ENCODE data around the gene CTDSPL.

Gene CTDSPL

GRCh38 chr3:37945807-37946530 is 84.3 kb downstream of the CTDSPL start:
- H3K27me3 Mint-ChIP-seq, result peaks cover 18% of the 10 kb centered on the region
- H3K4me1 Mint-ChIP-seq, result no peaks in the 10 kb centered on the region
- no peaks in the 10 kb centered on the region for H3K9me3 Mint-ChIP-seq
- ATAC-seq, result no peak
- no peak overlapping the region for H3K27ac Mint-ChIP-seq
- H3K4me3 Mint-ChIP-seq, result no peak overlapping the region
- H3K36me3 Mint-ChIP-seq, result no peaks in the 10 kb centered on the region

- no peaks in the 10 kb centered on the region for H3K4me1 Mint-ChIP-seq
- no peak overlapping the region for H3K27ac Mint-ChIP-seq
- no peaks in the 10 kb centered on the region for H3K36me3 Mint-ChIP-seq
- ATAC-seq, result no peak
- peaks cover 14% of the 10 kb centered on the region for H3K27me3 Mint-ChIP-seq
- H3K9me3 Mint-ChIP-seq, result no peaks in the 10 kb centered on the region
- H3K4me3 Mint-ChIP-seq, result no peak overlapping the region
Observed at GRCh38 chr3:37946531-37946889, 84.8 kb downstream of the CTDSPL start.

GRCh38 chr3:37949866-37950265 is 88.2 kb downstream of the CTDSPL start:
- Mint-ChIP-seq H3K9me3 (no peaks in the 10 kb centered on the region), H3K27ac (no peak overlapping the region), H3K27me3 (no peaks in the 10 kb centered on the region), H3K4me1 (no peaks in the 10 kb centered on the region), H3K4me3 (no peak overlapping the region), H3K36me3 (no peaks in the 10 kb centered on the region)
- ATAC-seq, result no peak

DNA sequence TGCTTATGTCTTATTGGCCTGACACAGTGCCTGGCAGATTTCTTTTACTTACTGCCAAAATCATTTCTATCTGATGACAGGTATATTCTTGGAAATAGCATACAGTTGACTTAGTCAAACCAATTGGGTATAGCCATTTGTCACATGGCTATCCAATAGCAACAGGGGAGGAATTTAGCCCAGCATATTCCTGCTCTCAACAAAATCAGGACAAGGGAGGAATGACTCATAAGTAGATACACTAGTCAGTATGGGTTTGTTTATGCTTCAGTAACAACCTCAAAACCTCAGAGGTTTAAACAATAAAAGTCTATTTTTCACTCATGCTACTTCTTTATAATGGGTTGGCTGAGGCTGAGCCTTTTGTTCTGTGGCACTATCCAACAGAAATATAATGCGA is 90.9 kb downstream of the CTDSPL start:
- ATAC-seq, result no peak
- Mint-ChIP-seq H3K27ac (no peak overlapping the region), H3K27me3 (no peaks in the 10 kb centered on the region), H3K9me3 (no peaks in the 10 kb centered on the region), H3K4me3 (no peak overlapping the region), H3K36me3 (no peaks in the 10 kb centered on the region), H3K4me1 (peaks cover 18% of the 10 kb centered on the region)

- Mint-ChIP-seq H3K27me3 (no peaks in the 10 kb centered on the region), H3K36me3 (no peaks in the 10 kb centered on the region), H3K4me1 (peaks cover 22% of the 10 kb centered on the region), H3K4me3 (no peak overlapping the region), H3K27ac (no peak overlapping the region), H3K9me3 (no peaks in the 10 kb centered on the region)
- no peak for ATAC-seq
Observed at GRCh38 chr3:37953226-37953625, 91.5 kb downstream of the CTDSPL start.

DNA sequence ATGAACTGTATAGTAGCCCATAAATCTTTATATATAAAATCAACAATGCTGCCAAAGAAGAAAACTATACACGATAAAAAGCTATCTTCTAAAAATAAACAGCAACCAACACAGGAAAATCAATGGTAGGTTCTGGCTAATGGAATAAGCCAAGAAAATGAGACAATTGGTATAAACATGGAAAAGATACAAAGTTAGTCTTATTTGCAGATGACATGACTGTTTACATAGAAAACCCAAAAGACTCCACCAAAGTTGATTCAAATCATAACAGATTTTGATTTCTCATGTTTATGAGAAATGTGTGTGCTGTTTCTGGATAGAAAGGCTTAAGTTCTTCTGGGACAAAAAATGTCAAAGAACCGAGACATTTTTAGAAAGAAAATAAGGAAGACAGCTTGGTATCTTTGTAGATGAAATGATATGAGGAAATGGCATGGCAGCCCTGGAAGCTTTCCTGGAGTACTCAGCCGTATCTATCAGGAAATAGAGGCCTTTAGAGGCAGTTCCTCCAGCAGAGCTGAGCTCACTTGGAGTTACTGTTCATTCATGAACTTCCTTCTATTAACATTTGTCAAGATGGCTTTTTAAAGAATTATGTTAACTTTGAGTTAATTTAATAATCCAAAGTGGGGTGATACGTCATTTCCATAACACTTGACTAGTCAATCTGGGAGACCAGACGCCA is 92.2 kb downstream of the CTDSPL start:
- Mint-ChIP-seq H3K27me3 (no peaks in the 10 kb centered on the region), H3K4me1 (peaks cover 22% of the 10 kb centered on the region), H3K9me3 (no peaks in the 10 kb centered on the region), H3K27ac (no peak overlapping the region), H3K36me3 (no peaks in the 10 kb centered on the region), H3K4me3 (no peak overlapping the region)
- no peak for ATAC-seq

GRCh38 chr3:37954881-37955280 is 93.2 kb downstream of the CTDSPL start:
- Mint-ChIP-seq H3K27ac (no peak overlapping the region), H3K9me3 (no peaks in the 10 kb centered on the region), H3K4me1 (peaks cover 22% of the 10 kb centered on the region), H3K27me3 (no peaks in the 10 kb centered on the region), H3K36me3 (no peaks in the 10 kb centered on the region), H3K4me3 (no peak overlapping the region)
- ATAC-seq, result no peak

GRCh38 chr3:37955918-37956707 is 94.4 kb downstream of the CTDSPL start:
- Mint-ChIP-seq H3K9me3 (no peaks in the 10 kb centered on the region), H3K27ac (peak overlapping the region; percentile 40), H3K4me3 (no peak overlapping the region), H3K36me3 (no peaks in the 10 kb centered on the region), H3K27me3 (no peaks in the 10 kb centered on the region), H3K4me1 (peaks cover 22% of the 10 kb centered on the region)
- no peak for ATAC-seq

- no peaks in the 10 kb centered on the region for H3K27me3 Mint-ChIP-seq
- peak overlapping the region; percentile 40 for H3K27ac Mint-ChIP-seq
- no peak overlapping the region for H3K4me3 Mint-ChIP-seq
- peaks cover 22% of the 10 kb centered on the region for H3K4me1 Mint-ChIP-seq
- ATAC-seq, result no peak
- no peaks in the 10 kb centered on the region for H3K9me3 Mint-ChIP-seq
- H3K36me3 Mint-ChIP-seq, result no peaks in the 10 kb centered on the region
Observed at GRCh38 chr3:37956723-37957538, 95.3 kb downstream of the CTDSPL start.

- ATAC-seq, result no peak
- H3K4me1 Mint-ChIP-seq, result peaks cover 22% of the 10 kb centered on the region
- no peak overlapping the region for H3K27ac Mint-ChIP-seq
- H3K9me3 Mint-ChIP-seq, result no peaks in the 10 kb centered on the region
- no peaks in the 10 kb centered on the region for H3K27me3 Mint-ChIP-seq
- H3K36me3 Mint-ChIP-seq, result no peaks in the 10 kb centered on the region
- no peak overlapping the region for H3K4me3 Mint-ChIP-seq
Observed at GRCh38 chr3:37957539-37957936, 95.9 kb downstream of the CTDSPL start.

GRCh38 chr3:37961622-37962431 is 100.1 kb downstream of the CTDSPL start:
- Mint-ChIP-seq H3K27ac (no peak overlapping the region), H3K27me3 (peaks cover 9% of the 10 kb centered on the region), H3K36me3 (no peaks in the 10 kb centered on the region), H3K4me3 (no peak overlapping the region), H3K4me1 (peaks cover 9% of the 10 kb centered on the region), H3K9me3 (no peaks in the 10 kb centered on the region)
- no peak for ATAC-seq

DNA sequence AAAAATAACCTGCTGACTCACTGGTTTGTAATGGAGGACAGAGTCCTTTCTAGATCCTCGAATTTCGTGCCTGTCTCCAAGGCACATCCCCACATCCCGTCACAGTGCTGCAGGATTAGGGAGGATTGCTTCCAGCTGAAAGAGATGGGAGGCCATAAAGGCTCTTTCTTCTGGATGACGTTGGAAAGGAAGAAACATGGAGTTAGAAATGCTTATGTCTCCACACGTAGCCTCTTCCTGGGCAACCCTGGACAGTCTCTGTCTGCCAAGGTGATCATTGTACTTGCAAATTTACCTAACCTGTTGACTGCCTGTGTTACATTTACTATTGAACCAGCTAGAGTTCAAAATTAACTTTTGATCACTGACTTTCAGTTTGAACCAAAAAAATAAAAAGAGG is 101.3 kb downstream of the CTDSPL start:
- Mint-ChIP-seq H3K36me3 (no peaks in the 10 kb centered on the region), H3K4me3 (no peak overlapping the region), H3K27me3 (peaks cover 15% of the 10 kb centered on the region), H3K4me1 (no peaks in the 10 kb centered on the region), H3K27ac (no peak overlapping the region), H3K9me3 (no peaks in the 10 kb centered on the region)
- ATAC-seq, result no peak

- Mint-ChIP-seq H3K27me3 (peaks cover 21% of the 10 kb centered on the region), H3K4me1 (no peaks in the 10 kb centered on the region), H3K4me3 (no peak overlapping the region), H3K36me3 (no peaks in the 10 kb centered on the region), H3K9me3 (no peaks in the 10 kb centered on the region), H3K27ac (no peak overlapping the region)
- ATAC-seq, result no peak
Observed at GRCh38 chr3:37963635-37964034, 102.0 kb downstream of the CTDSPL start.

DNA sequence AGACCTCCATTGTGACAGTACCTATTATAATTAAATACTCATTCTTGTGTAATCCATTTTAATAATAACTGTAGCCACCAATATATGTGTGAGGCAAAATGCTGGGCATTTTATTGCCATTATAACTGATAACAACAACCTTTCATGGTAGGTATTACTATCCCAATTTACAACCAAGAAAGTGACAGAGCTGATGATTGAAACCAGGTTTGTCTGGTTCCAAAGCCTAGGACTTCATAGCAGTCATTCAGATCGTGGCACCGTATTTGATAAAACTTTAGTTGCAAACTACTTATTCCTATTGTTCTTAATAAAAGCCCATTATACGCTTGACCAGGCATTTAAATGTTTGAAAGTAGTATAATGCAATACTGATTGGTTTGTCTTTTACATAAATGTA is 102.5 kb downstream of the CTDSPL start:
- peaks cover 22% of the 10 kb centered on the region for H3K27me3 Mint-ChIP-seq

More for the DNA sequence above, 102.5 kb downstream of the CTDSPL start:
- H3K36me3 Mint-ChIP-seq, result no peaks in the 10 kb centered on the region
- no peak for ATAC-seq
- no peaks in the 10 kb centered on the region for H3K4me1 Mint-ChIP-seq
- H3K4me3 Mint-ChIP-seq, result no peak overlapping the region
- H3K9me3 Mint-ChIP-seq, result no peaks in the 10 kb centered on the region
- H3K27ac Mint-ChIP-seq, result no peak overlapping the region
